A549 (cell line): ENCODE measurements around the gene KCTD19. TPM values are rescaled to one million over a fixed set of nuclear protein-coding genes. Genes with fewer than 3 reads are reported as not detected.

ENCODE experiments used
- ATAC-seq, 2 experiments: fragments of 200-7000 bp in 1 of 2; fragments of >200 bp in 1 of 2; cut with Nextera tagmentation in 1 of 2; cut with Tn5 transposase in 1 of 2; 3 replicates each; pipeline versions ENCODE4 v1.8.0 to v1.9.1; 2018 to 2020; ENCODE audit warnings: mild to moderate bottlenecking in 1 of 2, moderate library complexity in 1 of 2
- CTCF ChIA-PET: fragments of 300-600 bp; sonication (Branson Sonifier 250); formaldehyde crosslinking; extraction: SDS; loops from one replicate; lab custom pipeline; 2021; ENCODE audit warnings: antibody characterized with exemption, inconsistent platforms; lab: Yijun Ruan, JAX
- POLR2A ChIA-PET: fragments of 350-600 bp; formaldehyde crosslinking; extraction: SDS; loops from one replicate; lab custom pipeline; 2021; ENCODE audit warnings: antibody characterized with exemption, inconsistent platforms; lab: Yijun Ruan, JAX
- DNase-seq, 2 experiments: peaks; one replicate each; pipeline versions ENCODE4 v3.0.0 to v3.0.0-alpha.2; 2011 to 2016; ENCODE audit warnings: low read depth in 1 of 2, low spot score in 1 of 2
- FAIRE-seq: peaks from 2 replicates; lab custom pipeline; 2011; peaks lifted over from hg19 to GRCh38; lab: Jason Lieb, UNC
- H3K27ac ChIP-seq, 2 experiments: fragments of >200 bp; sonication (Bioruptor Twin); formaldehyde crosslinking; 3 replicates each; pipeline ENCODE4 v1.5.1; 2016 to 2017
- H3K4me1 ChIP-seq: fragments of >200 bp; sonication (Bioruptor Twin); formaldehyde crosslinking; 3 replicates; pipeline ENCODE4 v1.6.1; 2016
- H3K4me2 ChIP-seq: fragments of >200 bp; sonication (Bioruptor Twin); formaldehyde crosslinking; 3 replicates; pipeline ENCODE4 v1.6.1; 2016
- H3K4me3 ChIP-seq: fragments of >200 bp; sonication (Bioruptor Twin); formaldehyde crosslinking; 3 replicates; pipeline ENCODE4 v1.5.1; 2016
- H3K9me3 ChIP-seq: fragments of >200 bp; sonication (Bioruptor Twin); formaldehyde crosslinking; 3 replicates; pipeline ENCODE4 v1.6.1; 2016
- FOSL2 ChIP-seq, 2 experiments: fragments of 450-650 bp in 1 of 2; fragments of >200 bp in 1 of 2; sonication (Bioruptor Twin) in 1 of 2; formaldehyde crosslinking; IDR thresholded peaks; 2 replicates each; pipeline versions ENCODE4 v1.5.0 to v1.6.1; 2016 to 2020; ENCODE audit warnings: mild to moderate bottlenecking in 1 of 2, moderate library complexity in 1 of 2
- JUN ChIP-seq, 2 experiments: fragments of >200 bp; sonication (Bioruptor Twin); formaldehyde crosslinking; IDR thresholded peaks; 2 replicates in 1 of 2; 3 replicates in 1 of 2; pipeline ENCODE4 v1.6.1; 2016 to 2017
- MAFK ChIP-seq: fragments of 450-650 bp; IDR thresholded peaks from 2 replicates; pipeline ENCODE4 v1.6.1; 2014; ENCODE audit not compliant: partially characterized antibody
- NFE2L2 ChIP-seq: fragments of 150-350 bp; conservative IDR thresholded peaks from 2 replicates; pipeline ENCODE4 v1.6.1; 2014; ENCODE audit warnings: low read length
- NPAS2 ChIP-seq: fragments of 250-450 bp; sonication (Bioruptor Pico); IDR thresholded peaks from 2 replicates; pipeline ENCODE4 v1.8.0; 2022; ENCODE audit warnings: mild to moderate bottlenecking, moderate library complexity, borderline replicate concordance
- POLR2A ChIP-seq: IDR thresholded peaks from 2 replicates; pipeline ENCODE4 v1.6.1; 2012; ENCODE audit warnings: mild to moderate bottlenecking, low read length
- POLR2AphosphoS2 ChIP-seq: conservative IDR thresholded peaks from 2 replicates; pipeline ENCODE4 v1.6.1; 2012; ENCODE audit warnings: low read length, improper control_type of control experiment, inconsistent platforms
- RAD21 ChIP-seq, 2 experiments: fragments of >200 bp in 1 of 2; sonication (Bioruptor Twin) in 1 of 2; formaldehyde crosslinking in 1 of 2; IDR thresholded peaks in 1 of 2; conservative IDR thresholded peaks in 1 of 2; 2 replicates in 1 of 2; 3 replicates in 1 of 2; pipeline ENCODE4 v1.6.1; 2012 to 2018; ENCODE audit warnings: inconsistent platforms in 1 of 2
- RFX5 ChIP-seq: fragments of 450-650 bp; IDR thresholded peaks from 2 replicates; pipeline ENCODE4 v1.7.1; 2014; ENCODE audit warnings: antibody characterized with exemption, mild to moderate bottlenecking, moderate library complexity
- RNF2 ChIP-seq: fragments of 200-600 bp; sonication (generic); IDR thresholded peaks from 2 replicates; pipeline ENCODE4 v1.6.1; 2016; ENCODE audit warnings: low read depth, mild to moderate bottlenecking, antibody characterized with exemption, moderate library complexity, borderline replicate concordance
- ZNF302 ChIP-seq: fragments of 250-450 bp; sonication (Bioruptor Pico); IDR thresholded peaks from 2 replicates; pipeline ENCODE4 v1.9.0; 2021; ENCODE audit warnings: inconsistent platforms, mild to moderate bottlenecking, moderate library complexity
- WGBS: methylation state at CpG from one replicate; pipeline ENCODE4 v1.1.6; 2017; ENCODE audit errors: missing lambda C conversion rate; 5-methylcytosine and 5-hydroxymethylcytosine counted together
- polyA plus RNA-seq, 4 experiments: library from polyadenylated mRNA; depleted of rRNA in 3 of 4; stranded (reverse); fragments of >200 nt; fragmentation: RNase III in 1 of 4; extraction: RNeasy Plus Mini Kit Qiagen cat#74134 plus additional on column Dnase treatment in 1 of 4; gene quantifications; 2 replicates in 3 of 4; 3 replicates in 1 of 4; pipeline ENCODE4 v1.2.3, GENCODE V29; 2011 to 2017
- TF ChIP-seq, protein P1 (sequence below): IDR thresholded peaks from 2 replicates; pipeline ENCODE4 v1.6.1; 2012
- TF ChIP-seq, protein P2 (sequence below): fragments of >200 bp; sonication (Bioruptor Twin); formaldehyde crosslinking; IDR thresholded peaks from 2 replicates; pipeline ENCODE4 v1.6.1; 2016

KCTD19 gene
- polyA plus RNA-seq, 2 of the 4 experiments (the other 2 are of a cell fraction) = 0.57 to 1.1 TPM

DNA sequence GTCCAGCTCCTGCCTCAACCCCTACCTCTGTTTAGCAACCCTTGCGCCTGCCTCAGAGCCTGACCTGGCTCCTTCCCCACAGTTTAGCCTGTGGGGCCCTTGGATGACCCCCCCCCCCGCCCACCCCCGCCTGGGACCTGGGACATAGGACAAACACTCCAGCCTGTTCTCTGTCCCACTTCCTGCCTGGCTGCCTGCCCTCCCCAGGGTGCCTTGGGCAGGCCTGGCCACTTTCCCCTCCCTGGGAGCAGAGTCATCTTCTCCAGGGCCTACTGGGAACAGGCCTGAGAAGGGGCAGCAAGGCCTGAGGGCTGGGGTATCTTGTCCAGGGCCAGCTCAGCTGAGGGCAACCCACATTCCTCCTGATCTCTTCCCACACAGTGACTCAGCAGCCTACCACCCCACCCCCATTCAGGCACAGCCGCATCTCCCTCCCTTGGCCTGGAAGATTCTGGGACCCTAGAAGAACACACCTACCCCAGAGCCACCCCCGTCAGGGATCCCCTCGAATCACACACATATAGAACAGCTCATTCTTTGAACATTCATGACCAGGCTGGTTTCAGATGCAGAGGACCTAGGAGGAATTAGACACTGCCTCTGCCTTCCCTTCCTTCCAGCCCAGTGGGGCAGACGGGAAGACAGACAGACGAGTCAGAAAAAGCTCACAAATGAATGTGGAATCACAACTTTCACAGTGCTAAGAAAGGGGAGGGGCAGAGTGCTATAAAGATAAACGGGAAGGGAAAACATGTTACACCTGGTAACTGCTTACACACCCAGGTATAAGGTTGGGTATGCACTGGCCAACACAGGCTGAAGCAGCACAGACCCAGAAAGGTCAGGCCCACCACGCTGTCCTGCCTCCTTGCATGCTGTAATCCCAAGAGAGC, 85.3 kb downstream of the KCTD19 start:
- ChIA-PET POLR2A (interaction anchor here (0.7 to 1.4 kb wide), 3 partner anchors 10 to 14 kb away, joined by 4 to 7 read pairs (median 6); partner anchors contain the start of gene TMEM208), CTCF (interaction anchor here (0.5 to 9.7 kb wide), 7 partner anchors 8 to 287 kb away, joined by 3 to 138 read pairs (median 3); partner anchors contain the start of gene TMEM208)
- Histone ChIP-seq H3K4me2 (peak overlapping the region; percentile 57), H3K4me3 (no peak overlapping the region), H3K4me1 (peaks cover 59% of the 10 kb centered on the region), H3K27ac (peak overlapping the region; percentile 91 to 97)
- DNase-seq (peak; percentile 74 to 76), ATAC-seq (peak; percentile 16 to 46; a peak in 4 of 6 replicates)
- peak in 1 of 2 experiments; percentile 67; a peak in 2 of 5 replicates for TF ChIP-seq JUN (IDR thresholded peaks at IDR 0.05)
- no peak for TF ChIP-seq POLR2A
- no peak for TF ChIP-seq RNF2
- TF ChIP-seq ZNF302 = no peak
- TF ChIP-seq, protein P1, sequence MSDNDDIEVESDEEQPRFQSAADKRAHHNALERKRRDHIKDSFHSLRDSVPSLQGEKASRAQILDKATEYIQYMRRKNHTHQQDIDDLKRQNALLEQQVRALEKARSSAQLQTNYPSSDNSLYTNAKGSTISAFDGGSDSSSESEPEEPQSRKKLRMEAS = 0 out of 2 replicates have a peak, but pooled peaks have one; percentile 43
- peak; percentile 78 for TF ChIP-seq MAFK
- TF ChIP-seq RFX5 = peak; percentile 61; the same call in 1 of the 2 replicates
- TF ChIP-seq NPAS2 (CRISPR knock-in tag) = no peak
- TF ChIP-seq FOSL2 (IDR thresholded peaks at IDR 0.05) = no peak
- peak; percentile 71 for TF ChIP-seq FOSL2 (CRISPR knock-in tag; IDR thresholded peaks at IDR 0.05)
- TF ChIP-seq, protein P2, sequence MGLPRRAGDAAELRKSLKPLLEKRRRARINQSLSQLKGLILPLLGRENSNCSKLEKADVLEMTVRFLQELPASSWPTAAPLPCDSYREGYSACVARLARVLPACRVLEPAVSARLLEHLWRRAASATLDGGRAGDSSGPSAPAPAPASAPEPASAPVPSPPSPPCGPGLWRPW = no peak
- no peak for TF ChIP-seq POLR2AphosphoS2
- peak; percentile 77 for TF ChIP-seq NFE2L2
- no peak for TF ChIP-seq RAD21 (conservative IDR thresholded peaks at IDR 0.05 in 1 of 2, IDR thresholded peaks at IDR 0.05 in 1 of 2)
- TF ChIP-seq, all 56 proteins: peak for 6
- WGBS = 26% methylated on average over 8 of the region's 10 CpGs
- no peak for FAIRE-seq
- no peaks in the 10 kb centered on the region for H3K9me3 ChIP-seq

DNA sequence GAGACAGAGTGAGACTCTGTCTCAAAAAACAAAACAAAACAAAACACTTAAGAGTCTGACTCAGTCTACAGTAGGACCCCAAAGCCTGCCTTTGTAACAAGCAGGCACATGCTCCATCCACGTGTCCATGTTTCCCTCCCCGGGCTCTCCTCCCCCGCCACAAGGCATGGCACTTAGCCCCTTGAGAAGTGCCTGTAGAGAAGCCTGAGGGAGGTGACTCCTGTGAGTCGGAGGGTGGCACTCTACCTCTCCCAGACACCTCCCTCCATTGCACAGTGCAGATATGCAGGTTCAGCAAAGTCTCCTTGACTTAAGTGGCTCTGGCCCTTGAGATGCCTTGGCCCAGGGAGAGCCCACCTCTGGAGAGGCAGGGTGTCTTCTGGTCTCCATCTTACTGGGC, 86.0 kb downstream of the KCTD19 start:
- TF ChIP-seq ZNF302 (no peak), MAFK (peak; percentile 55)
- H3K9me3 ChIP-seq = no peaks in the 10 kb centered on the region
- FAIRE-seq (no peak), ATAC-seq (no peak), DNase-seq (no peak)
- peaks cover 56% of the 10 kb centered on the region for H3K4me1 ChIP-seq
- 85% methylated on average over 4 of the region's 4 CpGs for WGBS
- CTCF ChIA-PET = interaction anchor here (1.2 to 9.7 kb wide), 3 partner anchors 7 to 32 kb away, joined by 3 to 138 read pairs (median 3); partner anchors contain the start of gene TMEM208
- H3K27ac ChIP-seq = peak overlapping the region; percentile 91 to 97
- H3K4me2 ChIP-seq = peak overlapping the region; percentile 57
- H3K4me3 ChIP-seq = no peak overlapping the region
- POLR2A ChIA-PET = interaction anchor here (0.7 kb wide), 2 partner anchors 11 to 14 kb away, joined by 4 to 7 read pairs; partner anchors contain the start of gene TMEM208

Other genes with a start within 250 kb of the KCTD19 start
- gene PHAF1, start 216.8 kb downstream of the KCTD19 start, polyA plus RNA-seq (2011; rRNA removed) = 37.6 and 48.6 TPM in 2 replicates
- 20.7 to 21.6 TPM (median 20.9 TPM) in 3 replicates for gene PHAF1, start 216.8 kb downstream of the KCTD19 start, polyA plus RNA-seq (2017; fragmentation: RNase III; extraction: RNeasy Plus Mini Kit Qiagen cat#74134 plus additional on column Dnase treatment)
- 6.8 and 8.5 TPM in 2 replicates for gene B3GNT9, start 175.7 kb downstream of the KCTD19 start, polyA plus RNA-seq (2011; rRNA removed)
- gene B3GNT9, start 175.7 kb downstream of the KCTD19 start, polyA plus RNA-seq (2017; fragmentation: RNase III; extraction: RNeasy Plus Mini Kit Qiagen cat#74134 plus additional on column Dnase treatment) = 6.7 to 9.3 TPM (median 9.0 TPM) in 3 replicates
- gene TRADD, start 166.8 kb downstream of the KCTD19 start, polyA plus RNA-seq (2011; rRNA removed) = 7.8 and 9.1 TPM in 2 replicates
- 13.2 to 15.2 TPM (median 15.2 TPM) in 3 replicates for gene TRADD, start 166.8 kb downstream of the KCTD19 start, polyA plus RNA-seq (2017; fragmentation: RNase III; extraction: RNeasy Plus Mini Kit Qiagen cat#74134 plus additional on column Dnase treatment)
- 5.4 and 5.6 TPM in 2 replicates for gene FBXL8, start 166.8 kb downstream of the KCTD19 start, polyA plus RNA-seq (2011; rRNA removed)
- gene FBXL8, start 166.8 kb downstream of the KCTD19 start, polyA plus RNA-seq (2017; fragmentation: RNase III; extraction: RNeasy Plus Mini Kit Qiagen cat#74134 plus additional on column Dnase treatment) = 12.5 to 14.4 TPM (median 13.1 TPM) in 3 replicates
- gene HSF4, start 162.0 kb downstream of the KCTD19 start, polyA plus RNA-seq (2011; rRNA removed) = 8.3 and 11.7 TPM in 2 replicates
- 15.3 to 22.0 TPM (median 18.9 TPM) in 3 replicates for gene HSF4, start 162.0 kb downstream of the KCTD19 start, polyA plus RNA-seq (2017; fragmentation: RNase III; extraction: RNeasy Plus Mini Kit Qiagen cat#74134 plus additional on column Dnase treatment)
- gene NOL3, start 156.2 kb downstream of the KCTD19 start, polyA plus RNA-seq (2011; rRNA removed) = 22.6 and 24.4 TPM in 2 replicates
- gene NOL3, start 156.2 kb downstream of the KCTD19 start, polyA plus RNA-seq (2017; fragmentation: RNase III; extraction: RNeasy Plus Mini Kit Qiagen cat#74134 plus additional on column Dnase treatment) = 38.5 to 41.3 TPM (median 39.1 TPM) in 3 replicates
- gene MATCAP1, start 142.8 kb downstream of the KCTD19 start, polyA plus RNA-seq (2011; rRNA removed) = 7.2 and 7.5 TPM in 2 replicates
- gene MATCAP1, start 142.8 kb downstream of the KCTD19 start, polyA plus RNA-seq (2017; fragmentation: RNase III; extraction: RNeasy Plus Mini Kit Qiagen cat#74134 plus additional on column Dnase treatment) = 16.1 to 23.5 TPM (median 20.8 TPM) in 3 replicates
- 0.06 TPM in 1 of 2 replicates, not detected in the other for gene EXOC3L1, start 136.6 kb downstream of the KCTD19 start, polyA plus RNA-seq (2011; rRNA removed)
- not detected in 3 replicates for gene EXOC3L1, start 136.6 kb downstream of the KCTD19 start, polyA plus RNA-seq (2017; fragmentation: RNase III; extraction: RNeasy Plus Mini Kit Qiagen cat#74134 plus additional on column Dnase treatment)
- 65.1 and 71.8 TPM in 2 replicates for gene E2F4, start 134.6 kb downstream of the KCTD19 start, polyA plus RNA-seq (2011; rRNA removed)
- 66.0 to 69.6 TPM (median 66.6 TPM) in 3 replicates for gene E2F4, start 134.6 kb downstream of the KCTD19 start, polyA plus RNA-seq (2017; fragmentation: RNase III; extraction: RNeasy Plus Mini Kit Qiagen cat#74134 plus additional on column Dnase treatment)
- 0.62 and 1.0 TPM in 2 replicates for gene ELMO3, start 127.6 kb downstream of the KCTD19 start, polyA plus RNA-seq (2011; rRNA removed)
- 1.3 to 1.5 TPM (median 1.4 TPM) in 3 replicates for gene ELMO3, start 127.6 kb downstream of the KCTD19 start, polyA plus RNA-seq (2017; fragmentation: RNase III; extraction: RNeasy Plus Mini Kit Qiagen cat#74134 plus additional on column Dnase treatment)
- 70.2 and 73.5 TPM in 2 replicates for gene TMEM208, start 99.6 kb downstream of the KCTD19 start, polyA plus RNA-seq (2011; rRNA removed)
- 103 to 114 TPM (median 114 TPM) in 3 replicates for gene TMEM208, start 99.6 kb downstream of the KCTD19 start, polyA plus RNA-seq (2017; fragmentation: RNase III; extraction: RNeasy Plus Mini Kit Qiagen cat#74134 plus additional on column Dnase treatment)
- gene FHOD1, start 79.3 kb downstream of the KCTD19 start, polyA plus RNA-seq (2011; rRNA removed) = 16.1 and 18.1 TPM in 2 replicates
- gene FHOD1, start 79.3 kb downstream of the KCTD19 start, polyA plus RNA-seq (2017; fragmentation: RNase III; extraction: RNeasy Plus Mini Kit Qiagen cat#74134 plus additional on column Dnase treatment) = 29.1 to 34.2 TPM (median 33.6 TPM) in 3 replicates
- gene SLC9A5, start 77.8 kb downstream of the KCTD19 start, polyA plus RNA-seq (2011; rRNA removed) = 0.83 and 1.1 TPM in 2 replicates
- 1.6 to 2.6 TPM (median 2.5 TPM) in 3 replicates for gene SLC9A5, start 77.8 kb downstream of the KCTD19 start, polyA plus RNA-seq (2017; fragmentation: RNase III; extraction: RNeasy Plus Mini Kit Qiagen cat#74134 plus additional on column Dnase treatment)
- gene PLEKHG4, start 47.2 kb downstream of the KCTD19 start, polyA plus RNA-seq (2011; rRNA removed) = 10.0 and 17.7 TPM in 2 replicates
- 15.6 to 16.6 TPM (median 15.9 TPM) in 3 replicates for gene PLEKHG4, start 47.2 kb downstream of the KCTD19 start, polyA plus RNA-seq (2017; fragmentation: RNase III; extraction: RNeasy Plus Mini Kit Qiagen cat#74134 plus additional on column Dnase treatment)
- gene LRRC36, start 74 bp upstream of the KCTD19 start, polyA plus RNA-seq (2011; rRNA removed) = 0.57 and 0.93 TPM in 2 replicates
- 0.25 to 0.48 TPM (median 0.44 TPM) in 3 replicates for gene LRRC36, start 74 bp upstream of the KCTD19 start, polyA plus RNA-seq (2017; fragmentation: RNase III; extraction: RNeasy Plus Mini Kit Qiagen cat#74134 plus additional on column Dnase treatment)
- gene TPPP3, start 66.8 kb upstream of the KCTD19 start, polyA plus RNA-seq (2011; rRNA removed) = 9.4 and 10.6 TPM in 2 replicates
- gene TPPP3, start 66.8 kb upstream of the KCTD19 start, polyA plus RNA-seq (2017; fragmentation: RNase III; extraction: RNeasy Plus Mini Kit Qiagen cat#74134 plus additional on column Dnase treatment) = 8.7 to 10.9 TPM (median 9.6 TPM) in 3 replicates
- gene ZDHHC1, start 89.7 kb upstream of the KCTD19 start, polyA plus RNA-seq (2011; rRNA removed) = 3.5 and 3.8 TPM in 2 replicates
- gene ZDHHC1, start 89.7 kb upstream of the KCTD19 start, polyA plus RNA-seq (2017; fragmentation: RNase III; extraction: RNeasy Plus Mini Kit Qiagen cat#74134 plus additional on column Dnase treatment) = 5.0 to 7.2 TPM (median 5.9 TPM) in 3 replicates
- gene HSD11B2, start 104.4 kb upstream of the KCTD19 start, polyA plus RNA-seq (2011; rRNA removed) = 0.53 and 0.75 TPM in 2 replicates
- gene HSD11B2, start 104.4 kb upstream of the KCTD19 start, polyA plus RNA-seq (2017; fragmentation: RNase III; extraction: RNeasy Plus Mini Kit Qiagen cat#74134 plus additional on column Dnase treatment) = 0.93 to 1.6 TPM (median 1.2 TPM) in 3 replicates
- gene ATP6V0D1, start 154.4 kb upstream of the KCTD19 start, polyA plus RNA-seq (2011; rRNA removed) = 45.6 and 45.7 TPM in 2 replicates
- gene ATP6V0D1, start 154.4 kb upstream of the KCTD19 start, polyA plus RNA-seq (2017; fragmentation: RNase III; extraction: RNeasy Plus Mini Kit Qiagen cat#74134 plus additional on column Dnase treatment) = 96.5 to 103 TPM (median 101 TPM) in 3 replicates
- gene AGRP, start 156.8 kb upstream of the KCTD19 start, polyA plus RNA-seq (2011; rRNA removed) = not detected in 2 replicates
- gene AGRP, start 156.8 kb upstream of the KCTD19 start, polyA plus RNA-seq (2017; fragmentation: RNase III; extraction: RNeasy Plus Mini Kit Qiagen cat#74134 plus additional on column Dnase treatment) = not detected in 3 replicates
- gene RIPOR1, start 202.1 kb upstream of the KCTD19 start, polyA plus RNA-seq (2011; rRNA removed) = 5.6 and 7.2 TPM in 2 replicates
- 22.5 to 24.7 TPM (median 23.0 TPM) in 3 replicates for gene RIPOR1, start 202.1 kb upstream of the KCTD19 start, polyA plus RNA-seq (2017; fragmentation: RNase III; extraction: RNeasy Plus Mini Kit Qiagen cat#74134 plus additional on column Dnase treatment)
- gene CTCF, start 235.8 kb upstream of the KCTD19 start, polyA plus RNA-seq (2011; rRNA removed) = 51.5 and 58.4 TPM in 2 replicates
- gene CTCF, start 235.8 kb upstream of the KCTD19 start, polyA plus RNA-seq (2017; fragmentation: RNase III; extraction: RNeasy Plus Mini Kit Qiagen cat#74134 plus additional on column Dnase treatment) = 38.6 to 42.5 TPM (median 40.8 TPM) in 3 replicates